SH-SY5Y (cell line): Measurements from ENCODE around the gene PIBF1.

Source experiments
- GATA2 ChIP-seq: IDR thresholded peaks from 2 replicates; pipeline ENCODE4 v1.6.1; 2011; ENCODE audit warnings: mild to moderate bottlenecking, low read depth, low read length
- GATA3 ChIP-seq: IDR thresholded peaks from 2 replicates; pipeline ENCODE4 v1.6.1; 2011; ENCODE audit warnings: low read depth, mild to moderate bottlenecking, low read length, moderate library complexity

DNA sequence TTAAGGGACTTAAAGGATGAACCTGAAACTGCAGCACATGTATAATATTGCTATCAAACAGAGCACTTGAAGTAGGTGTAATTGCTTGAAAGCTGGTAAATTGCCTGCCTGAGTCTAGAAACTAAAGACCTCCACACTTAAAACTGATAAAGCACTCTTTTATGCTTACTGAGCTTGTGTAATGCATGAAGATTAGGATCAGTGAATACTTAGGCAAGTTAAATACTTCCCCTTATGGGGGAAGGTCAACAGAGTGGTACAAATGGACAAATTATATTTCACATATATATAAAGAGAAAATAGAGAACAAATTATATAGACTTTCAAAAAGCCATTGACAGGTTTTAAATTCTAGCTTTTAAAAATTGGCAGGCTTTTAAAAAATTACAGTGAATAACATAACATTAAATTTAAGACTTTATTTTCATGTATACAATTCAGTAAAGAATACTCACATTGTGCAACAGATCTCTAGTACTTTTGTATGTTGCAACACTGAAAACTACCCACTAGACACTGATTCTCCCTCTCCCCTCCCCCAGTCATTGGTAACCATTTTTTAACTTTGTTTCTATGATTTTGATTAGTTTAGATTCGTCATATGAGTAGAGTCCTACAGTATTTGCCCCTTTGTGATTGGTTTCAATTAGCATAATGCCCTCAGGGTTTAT is 23.9 kb downstream of the PIBF1 start:
- TF ChIP-seq GATA3 (no peak), GATA2 (no peak)
